GM21529 (cell line): ENCODE results near the gene SMIM17.
"Not testable (repeated sequence)": the region's sequence is repeated elsewhere in the genome, so short reads cannot be mapped to it uniquely, and the experiment has no call there.

Experiments used
- ATAC-seq: cut with Tn5 transposase; IDR thresholded peaks from one replicate; pipeline ENCODE4 v1.9.1; 2021; ENCODE audit not compliant: unreplicated experiment

SMIM17 gene

DNA sequence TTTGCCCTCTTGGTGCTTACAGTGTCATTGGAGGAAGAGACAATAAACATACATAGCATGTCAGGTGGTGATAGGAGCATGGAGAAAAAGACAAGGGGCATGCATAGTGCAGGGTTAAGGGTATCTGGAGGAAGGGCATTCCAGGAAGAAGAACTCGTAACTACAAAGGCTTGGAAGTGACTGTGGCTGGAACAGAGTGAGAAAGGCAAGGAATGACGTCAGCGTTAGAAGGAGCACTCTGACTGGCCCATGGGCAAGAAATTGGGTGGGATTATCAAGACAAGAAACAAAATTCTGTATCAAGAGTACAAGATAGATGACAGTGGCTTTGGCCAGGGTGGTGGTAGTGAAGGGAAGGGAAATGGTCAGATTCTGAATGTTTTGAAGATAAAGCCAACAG is 11.2 kb downstream of the SMIM17 start:
- no peak for ATAC-seq

DNA sequence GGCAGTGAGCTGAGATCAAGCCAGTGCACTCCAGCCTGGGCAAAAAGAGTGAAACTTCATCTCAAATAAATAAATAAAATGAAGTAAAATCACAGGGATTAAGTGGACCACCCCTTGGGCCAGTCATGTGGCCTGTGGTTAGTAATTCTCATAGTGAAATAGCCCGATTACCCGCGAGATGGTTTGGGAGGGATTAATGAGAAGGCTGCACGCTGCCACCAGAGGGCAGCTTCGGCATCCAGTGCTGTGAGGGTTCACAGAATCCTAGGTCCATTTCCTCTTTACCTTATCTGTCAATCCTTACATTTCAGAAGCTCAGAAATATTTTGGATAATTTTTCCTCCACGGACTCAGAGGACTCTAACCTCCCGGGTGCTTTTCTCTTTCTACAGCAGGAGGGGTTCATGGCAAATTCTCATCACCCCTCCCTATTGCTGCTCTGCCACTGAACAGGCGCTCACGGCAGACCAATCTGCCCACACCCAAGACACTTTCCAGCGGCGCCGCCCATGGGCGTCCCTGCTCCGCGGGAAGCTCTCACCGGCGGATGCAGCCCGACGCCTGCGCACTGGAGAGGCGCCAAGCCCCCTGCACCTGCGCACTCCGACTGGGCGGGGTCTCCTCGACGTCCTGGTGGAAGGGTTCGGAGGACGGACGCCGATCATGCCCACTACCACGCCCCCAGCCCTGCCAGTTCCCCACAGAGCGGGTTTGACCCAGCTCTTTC is 17.6 kb downstream of the SMIM17 start:
- ATAC-seq: no peak

DNA sequence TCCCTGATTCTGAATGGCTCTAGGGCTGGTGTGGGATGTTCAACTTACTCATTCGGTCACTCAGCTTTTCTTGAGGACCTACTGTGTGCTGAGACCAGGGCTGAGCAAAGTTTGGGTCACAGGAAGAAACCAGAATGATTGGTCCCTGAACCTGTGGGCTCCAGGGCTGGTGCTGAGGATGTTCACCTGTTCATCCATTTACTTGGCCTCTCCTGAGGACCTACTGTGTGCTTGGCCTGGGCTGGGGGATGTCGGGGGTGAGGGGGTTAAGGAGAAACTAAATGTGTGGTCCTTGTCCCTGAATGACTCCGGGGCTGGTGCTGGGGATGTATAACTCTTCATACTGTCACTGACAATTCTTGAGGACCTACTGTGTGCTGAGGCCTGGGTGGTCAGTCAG is 18.3 kb downstream of the SMIM17 start:
- no peak for ATAC-seq

DNA sequence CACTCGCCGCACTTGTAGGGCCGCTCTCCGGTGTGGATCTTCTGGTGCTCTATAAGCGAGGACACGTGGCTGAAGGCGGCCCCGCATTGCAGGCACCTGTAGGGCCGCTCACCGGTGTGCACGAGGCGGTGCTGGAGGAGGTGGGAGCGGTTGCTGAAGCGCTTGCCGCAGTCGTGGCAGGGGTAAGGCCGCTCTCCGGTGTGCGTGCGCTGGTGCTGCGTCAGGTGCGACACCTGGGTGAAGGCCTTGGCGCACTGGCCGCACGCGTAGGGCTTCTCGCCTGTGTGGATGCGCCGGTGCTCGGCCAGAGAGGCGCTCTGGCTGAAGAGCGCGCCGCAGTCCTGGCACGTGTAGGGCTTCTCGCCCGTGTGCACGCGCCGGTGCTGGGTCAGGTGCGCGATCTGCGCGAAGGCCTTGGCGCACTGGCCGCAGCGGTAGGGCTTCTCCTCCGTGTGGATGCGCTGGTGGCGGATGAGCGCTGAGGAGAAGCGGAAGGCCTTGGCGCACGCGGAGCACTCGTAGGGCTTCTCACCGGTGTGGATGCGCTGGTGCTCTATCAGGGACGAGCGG is 21.1 kb downstream of the SMIM17 start:
- no peak for ATAC-seq

DNA sequence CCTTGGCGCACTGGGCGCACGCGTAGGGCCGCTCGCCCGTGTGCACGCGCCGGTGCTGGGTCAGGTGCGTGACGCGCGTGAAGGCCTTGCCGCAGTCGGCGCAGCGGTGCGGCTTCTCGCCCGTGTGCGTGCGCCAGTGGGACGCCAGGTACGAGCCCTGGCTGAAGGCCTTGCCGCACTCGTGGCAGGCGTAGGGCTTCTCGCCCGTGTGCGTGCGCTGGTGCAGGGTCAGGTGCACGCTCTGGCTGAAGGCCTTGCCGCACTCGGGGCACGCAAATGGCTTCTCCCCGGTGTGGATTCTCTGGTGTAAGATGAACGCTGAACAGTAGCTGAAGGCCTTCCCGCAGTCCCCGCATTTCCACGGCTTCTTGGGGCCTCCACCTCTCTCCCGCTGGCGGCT is 21.6 kb downstream of the SMIM17 start:
- ATAC-seq: no peak

DNA sequence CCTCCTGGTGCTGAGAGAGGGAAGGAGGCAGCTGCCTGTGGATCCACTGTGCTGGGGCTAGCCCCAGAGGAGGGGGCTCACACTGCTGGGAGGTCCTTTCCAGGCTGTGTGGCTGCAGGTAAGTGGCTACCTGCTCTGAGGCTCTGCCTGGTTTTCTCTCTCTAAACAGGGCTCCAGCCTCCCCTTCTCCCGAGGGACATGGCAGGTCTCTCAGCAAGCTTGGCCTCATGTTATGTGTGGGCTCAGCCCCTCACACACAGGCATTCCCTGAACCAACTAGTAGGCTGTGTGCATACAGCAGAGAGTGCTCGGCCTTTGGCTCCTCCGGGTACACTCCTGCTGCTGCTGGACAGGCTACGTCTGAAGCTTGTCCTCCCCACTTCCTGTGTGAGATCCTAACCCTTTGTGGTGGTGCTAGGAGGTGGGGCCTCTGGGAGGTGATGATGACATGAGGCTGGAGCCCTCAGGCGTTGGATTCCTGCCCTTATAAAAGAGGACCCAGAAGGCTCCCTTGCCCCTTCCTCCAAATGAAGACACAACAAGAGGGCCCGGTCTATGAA is 24.4 kb downstream of the SMIM17 start:
- ATAC-seq: no peak

DNA sequence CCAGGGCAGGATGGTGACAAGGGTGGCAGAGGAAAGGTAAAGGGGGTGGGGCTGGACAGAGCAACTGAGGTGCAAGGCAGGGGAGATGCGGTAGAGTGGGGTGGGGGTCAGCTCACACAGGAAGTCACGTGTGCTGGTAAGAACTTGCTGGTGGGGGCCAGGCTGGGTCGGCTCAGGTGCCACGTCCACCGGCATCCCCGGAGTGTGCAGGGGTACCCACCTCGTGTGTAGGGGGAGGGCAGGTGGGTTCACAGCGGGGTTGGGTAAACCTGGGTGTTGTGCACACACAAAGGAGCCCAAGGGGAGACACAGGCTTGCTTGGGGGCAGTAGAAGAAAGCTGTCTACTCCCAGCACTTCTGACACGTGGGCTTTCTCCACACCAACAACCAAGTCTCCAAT is 25.7 kb downstream of the SMIM17 start:
- no peak for ATAC-seq

DNA sequence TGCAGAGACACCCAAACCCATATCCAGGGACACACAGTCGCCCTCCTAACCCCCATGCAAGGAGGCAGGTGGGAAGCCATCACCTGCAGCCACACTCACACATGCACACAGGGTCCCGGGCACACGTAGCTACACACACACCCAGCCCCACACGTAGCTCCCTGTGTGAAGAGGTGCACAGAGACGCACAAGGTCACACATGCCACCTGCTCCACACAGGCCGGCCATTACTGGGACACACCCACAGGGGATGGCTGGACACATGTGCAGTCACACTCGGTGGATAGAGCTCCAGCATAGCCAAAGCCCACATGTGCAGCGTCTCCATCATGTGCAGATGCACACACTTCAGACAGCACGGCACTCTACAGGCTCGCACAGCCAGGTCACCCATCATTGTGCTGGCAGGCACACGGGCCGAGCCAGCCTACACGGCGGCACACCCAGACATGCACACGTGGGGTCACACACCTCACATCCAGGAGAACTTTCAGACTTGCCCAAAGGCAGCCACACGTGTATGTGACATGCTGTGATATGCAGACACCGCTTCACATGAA is 27.5 kb downstream of the SMIM17 start:
- no peak for ATAC-seq

DNA sequence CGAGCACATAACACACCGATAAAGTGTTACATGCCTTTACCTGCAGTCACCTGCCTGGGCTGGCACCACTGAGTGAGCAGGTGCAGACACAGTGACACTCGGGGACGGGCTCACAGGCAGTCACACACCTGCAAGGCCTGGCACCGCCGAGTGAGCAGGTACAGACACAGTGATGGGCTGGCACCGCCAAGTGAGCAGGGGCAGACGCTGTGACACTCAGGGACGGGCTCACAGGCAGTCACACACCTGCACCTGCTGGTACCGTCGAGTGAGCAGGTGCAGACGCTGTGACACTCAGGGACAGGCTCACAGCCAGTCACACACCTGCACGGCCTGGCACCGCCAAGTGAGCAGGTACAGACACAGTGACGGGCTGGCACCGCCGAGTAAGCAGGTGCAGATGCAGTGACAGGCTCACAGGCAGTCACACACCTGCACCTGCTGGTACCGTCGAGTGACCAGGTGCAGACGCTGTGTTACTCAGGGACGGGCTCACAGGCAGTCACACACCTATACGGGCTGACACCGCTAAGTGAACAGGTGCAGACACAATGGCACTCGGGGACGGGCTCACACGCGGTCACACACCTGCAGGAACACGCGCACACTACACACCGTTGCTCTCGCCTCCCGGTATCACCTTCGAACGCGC is 28.1 kb downstream of the SMIM17 start:
- ATAC-seq: no peak

DNA sequence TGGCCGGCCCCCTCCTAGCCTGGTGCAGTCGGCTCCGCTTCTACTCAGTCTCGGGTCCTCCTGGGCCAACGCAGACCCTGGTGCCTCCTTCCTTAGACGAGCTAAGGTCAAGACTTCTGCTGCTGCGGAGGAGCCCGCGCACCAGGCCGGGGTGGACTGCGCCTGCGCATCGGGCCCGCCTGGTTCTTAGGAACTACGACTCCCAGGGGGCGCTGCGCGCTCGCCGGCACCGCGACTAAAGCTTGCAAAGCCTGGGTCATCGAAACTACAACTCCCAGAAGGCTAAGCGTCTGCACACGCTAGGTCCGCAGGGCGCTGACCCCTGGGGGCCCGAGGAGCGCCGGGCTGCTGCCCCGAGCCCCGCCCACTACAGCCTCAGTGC is 28.6 kb downstream of the SMIM17 start, which contains the start of gene ZNF835:
TSS of gene ZNF835 (minus strand) at position 145 of the 382 bp plus-strand sequence. CDS start 6,559 bp downstream, outside the sequence.
- no peak for ATAC-seq

DNA sequence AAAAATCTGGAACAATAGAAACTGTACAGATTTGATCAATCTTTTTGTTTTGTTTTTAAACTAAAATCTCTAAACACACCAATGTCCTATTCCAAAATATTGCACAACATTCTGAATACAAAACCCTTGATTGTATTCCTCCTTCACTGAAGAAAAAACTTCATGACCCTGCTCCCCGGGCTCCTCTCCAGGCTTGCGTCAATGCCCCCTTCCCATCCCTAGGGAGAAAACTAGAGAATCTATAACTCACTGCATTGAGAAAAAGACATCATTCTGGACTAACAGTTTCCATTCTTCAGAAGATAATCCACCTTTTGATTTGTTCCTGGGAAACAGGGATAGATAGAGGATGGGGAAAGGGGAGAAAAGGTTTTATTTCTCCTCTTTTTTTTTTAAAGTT is 29.7 kb downstream of the SMIM17 start:
- ATAC-seq: not testable (repeated sequence)

DNA sequence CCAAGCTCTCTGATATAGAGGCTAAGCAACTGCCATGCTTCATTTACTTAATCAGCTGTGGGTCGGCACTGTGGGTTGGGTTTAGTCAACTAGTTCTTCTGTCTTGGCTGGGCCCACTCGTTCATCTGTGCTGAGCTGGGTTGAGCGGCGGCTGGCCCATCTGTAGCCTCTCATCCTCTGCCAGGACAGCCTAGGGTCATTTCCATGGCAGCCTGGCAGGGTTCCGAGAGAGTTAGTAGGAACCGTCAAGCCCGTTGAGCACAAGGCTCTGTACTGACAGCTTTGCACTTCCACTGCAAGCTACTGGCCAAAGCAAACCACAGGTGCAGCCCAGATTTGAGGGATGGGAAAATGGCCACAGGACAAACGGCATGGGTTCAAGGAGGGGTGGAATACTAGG is 35.2 kb downstream of the SMIM17 start:
- no peak for ATAC-seq

DNA sequence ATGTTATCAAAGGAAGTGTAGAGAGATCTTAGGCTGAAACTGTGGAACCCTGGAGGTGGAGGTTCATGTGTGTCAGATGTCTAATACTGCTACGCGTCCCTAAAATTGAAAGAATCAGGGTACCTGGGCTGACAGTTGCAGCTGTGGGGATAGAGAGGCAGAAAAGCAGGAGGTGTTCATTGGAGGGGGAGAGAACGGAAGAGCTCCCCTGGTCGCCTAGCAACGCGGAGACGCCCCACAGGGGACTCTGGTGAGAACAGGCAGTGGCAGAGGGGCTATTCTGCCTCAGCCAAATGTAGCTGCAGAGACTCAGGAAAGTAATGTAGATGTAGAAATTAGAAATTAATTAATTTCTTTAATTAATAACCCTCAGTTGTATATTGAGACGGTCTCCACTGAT is 38.7 kb downstream of the SMIM17 start:
- no peak for ATAC-seq

DNA sequence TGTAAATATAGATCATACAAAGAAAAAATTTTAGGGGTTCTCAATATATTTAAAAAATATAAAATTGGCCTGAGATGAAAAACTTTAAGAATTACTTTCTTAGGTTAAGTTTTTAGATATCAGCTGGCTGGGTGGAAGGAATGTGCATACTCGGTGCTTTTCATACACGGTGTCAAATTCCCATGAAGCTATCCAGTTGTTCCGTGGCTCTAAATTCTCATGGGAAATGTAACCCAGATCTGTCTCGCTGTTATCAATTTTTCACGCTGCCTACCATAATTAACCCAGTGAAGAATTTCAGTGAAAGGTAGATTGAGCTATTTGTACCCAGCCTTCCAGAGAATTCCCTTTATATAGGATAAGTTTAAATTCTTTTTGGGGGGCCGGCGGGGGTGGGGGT is 40.2 kb downstream of the SMIM17 start:
- ATAC-seq: no peak

DNA sequence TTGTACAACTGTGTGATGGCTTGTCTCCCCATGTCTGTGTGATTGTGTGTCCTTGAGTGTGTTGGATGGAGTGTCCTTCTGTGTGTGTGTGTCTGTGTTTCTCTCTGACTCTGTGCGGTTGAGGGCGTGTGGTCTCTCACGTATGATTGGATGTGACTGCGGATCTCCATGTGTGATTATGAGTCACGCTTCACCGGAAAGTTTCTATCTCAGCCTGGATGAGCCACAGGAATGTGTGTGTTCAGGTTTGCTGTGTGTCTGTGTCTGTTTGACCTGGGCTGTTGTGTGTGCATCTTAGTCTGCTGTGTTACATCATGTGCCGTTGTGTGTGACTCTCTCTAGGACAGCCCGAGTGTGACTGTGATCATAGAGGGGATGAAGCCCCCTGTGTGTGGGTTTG is 44.1 kb downstream of the SMIM17 start:
- no peak for ATAC-seq

DNA sequence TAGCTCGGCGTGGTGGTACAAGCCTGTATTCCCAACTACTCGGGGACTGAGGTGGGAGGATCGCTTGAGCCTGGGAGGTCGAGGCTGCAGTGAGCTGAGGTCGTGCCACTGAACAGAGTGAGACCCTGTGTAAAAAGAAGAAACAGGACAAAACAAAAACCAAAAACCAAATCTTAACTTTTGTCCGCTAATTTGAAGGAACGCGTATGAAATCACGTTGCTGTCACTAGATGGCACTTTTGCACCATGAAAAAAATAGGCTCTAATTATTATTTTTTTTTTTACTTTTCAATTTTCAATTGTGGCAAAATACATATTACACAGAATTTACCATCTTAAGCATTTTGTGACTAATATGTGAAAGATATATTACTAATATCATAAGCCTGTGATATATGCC is 46.2 kb downstream of the SMIM17 start:
- ATAC-seq: no peak

DNA sequence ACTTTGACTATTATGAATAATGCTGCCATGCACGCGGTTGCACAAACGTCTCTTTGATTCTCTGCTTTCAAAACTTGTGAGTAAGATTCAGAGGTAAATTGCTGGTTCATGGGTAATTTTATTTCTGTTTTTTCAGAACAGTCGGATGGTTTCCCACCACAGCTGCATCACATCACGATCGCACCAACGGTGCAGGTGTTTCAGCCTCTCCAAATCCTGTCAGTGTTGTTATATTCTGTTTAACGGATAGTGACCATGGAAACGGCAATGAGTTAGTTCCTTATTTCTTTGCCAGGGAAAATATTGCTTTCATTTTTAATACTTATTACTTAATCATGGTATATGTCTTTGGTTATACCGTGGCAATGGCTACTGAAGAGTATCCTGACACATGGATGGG is 47.7 kb downstream of the SMIM17 start:
- ATAC-seq: no peak

DNA sequence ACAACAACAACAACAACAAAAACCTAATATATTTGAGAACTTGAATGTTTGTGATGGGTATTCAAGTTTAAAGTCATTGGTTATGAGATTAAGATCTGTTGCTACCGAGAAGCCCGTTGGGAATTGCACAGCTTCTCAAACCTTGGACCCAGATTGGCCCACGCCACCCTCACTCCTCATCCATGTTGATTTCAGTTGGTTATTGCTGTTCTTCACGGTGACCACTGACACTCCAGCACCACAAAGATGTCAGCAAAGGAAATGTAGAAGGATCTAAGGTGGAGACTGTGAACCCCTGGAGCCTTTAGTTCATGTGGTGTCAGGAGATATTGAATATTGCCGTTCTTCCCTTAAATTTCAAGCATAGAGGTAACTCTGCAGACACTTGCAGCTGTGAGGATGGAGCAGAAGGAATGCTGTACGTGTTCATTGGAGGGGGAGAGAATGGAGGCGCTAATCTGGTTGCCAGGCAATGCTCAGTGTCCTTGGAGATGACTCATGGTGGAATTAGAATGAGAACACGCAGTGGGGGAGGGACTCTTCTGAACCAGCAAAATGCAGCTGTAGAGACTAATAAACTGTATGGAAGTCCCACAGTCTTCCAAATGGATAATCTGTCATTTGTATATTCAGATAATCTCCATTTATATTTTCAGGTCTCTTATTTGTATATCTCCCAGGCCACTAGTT is 49.4 kb downstream of the SMIM17 start:
- no peak for ATAC-seq

DNA sequence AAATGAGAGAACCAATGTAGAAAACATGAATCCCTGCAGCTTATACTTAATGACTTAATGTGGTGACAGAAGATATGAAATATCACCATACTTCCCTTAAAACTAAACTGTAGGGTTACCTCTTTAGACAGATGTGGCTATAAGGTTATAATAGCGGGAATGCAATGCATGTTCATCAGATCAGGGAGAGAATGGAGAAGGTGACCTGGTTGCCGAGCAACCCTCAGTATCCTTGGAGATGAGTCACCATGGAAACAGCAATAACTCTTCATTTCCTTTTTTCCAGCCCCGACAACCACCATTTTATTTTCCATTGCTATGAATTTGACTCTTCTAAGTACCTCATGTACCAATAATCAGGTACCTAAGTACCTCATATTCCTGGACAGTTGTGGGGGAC is 56.6 kb downstream of the SMIM17 start:
- ATAC-seq: no peak

DNA sequence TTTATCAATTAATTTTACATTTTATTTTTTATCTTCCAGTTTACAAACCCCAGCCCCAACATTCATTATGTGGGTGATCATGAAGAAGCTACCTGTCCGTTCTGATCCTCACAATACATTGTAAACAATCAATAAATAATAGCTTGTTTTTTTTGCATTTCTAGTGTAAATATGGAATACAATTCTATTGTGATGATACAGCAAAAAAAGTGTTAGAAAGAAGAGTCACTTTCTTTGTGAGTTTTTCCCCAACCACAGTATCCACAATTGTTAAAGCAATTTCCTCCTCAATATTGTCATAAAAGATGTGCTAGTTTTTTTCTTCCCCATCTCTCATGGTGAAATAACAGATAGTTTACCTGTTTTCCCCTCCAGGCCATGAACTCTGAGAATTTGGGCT is 58.9 kb downstream of the SMIM17 start:
- ATAC-seq: no peak

DNA sequence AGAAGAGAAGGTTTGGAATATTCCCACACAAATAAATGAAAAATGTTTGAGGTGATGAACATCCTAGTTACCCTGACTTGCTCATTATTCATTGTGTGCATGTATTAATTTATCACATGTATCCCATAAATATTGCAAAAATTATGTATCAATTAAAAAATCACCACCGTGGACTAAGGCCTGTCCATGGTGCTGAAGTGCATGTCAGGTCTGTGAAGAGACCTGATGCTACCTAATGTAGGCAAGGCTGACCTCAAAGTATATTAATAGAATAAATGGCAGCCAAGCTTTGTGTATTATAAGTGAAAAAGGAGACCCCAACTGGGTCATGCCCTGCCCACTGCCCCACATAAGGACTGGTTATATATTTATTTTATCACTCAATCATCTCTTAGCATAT is 63.0 kb downstream of the SMIM17 start:
- no peak for ATAC-seq
